ENCODE data around the gene TNFRSF11A.

The TNFRSF11A gene

GRCh38 chr18:62360805-62361204, 35.7 kb downstream of the TNFRSF11A start:
- in situ Hi-C loops (cut with HindIII; ENCODE audit: low sequenced_read_pairs): no loop called here
- TF ChIP-seq CTCF (IDR thresholded peaks at IDR 0.05; ENCODE audit: low read depth, low read length): no peak
- H3K4me3 ChIP-seq (ENCODE audit: low read depth, low read length): no peak overlapping the region
- DNase-seq (ENCODE audit: low read depth, low spot score): no peak

- no peak for DNase-seq (ENCODE audit: low read depth, low spot score)
- in situ Hi-C loops (cut with HindIII; ENCODE audit: low sequenced_read_pairs): no loop called here
- no peak for TF ChIP-seq CTCF (IDR thresholded peaks at IDR 0.05; ENCODE audit: low read depth, low read length)
- H3K4me3 ChIP-seq (ENCODE audit: low read depth, low read length): no peak overlapping the region
These were observed 36.2 kb downstream of the TNFRSF11A start for GRCh38 chr18:62361288-62361687.

- in situ Hi-C loops (cut with HindIII; ENCODE audit: low sequenced_read_pairs): no loop called here
- no peak overlapping the region for H3K4me3 ChIP-seq (ENCODE audit: low read depth, low read length)
- DNase-seq (ENCODE audit: low read depth, low spot score): no peak
- no peak for TF ChIP-seq CTCF (IDR thresholded peaks at IDR 0.05; ENCODE audit: low read depth, low read length)
These were observed 39.4 kb downstream of the TNFRSF11A start for GRCh38 chr18:62364558-62364957.

- no peak for DNase-seq (ENCODE audit: low read depth, low spot score)
- no peak for TF ChIP-seq CTCF (IDR thresholded peaks at IDR 0.05; ENCODE audit: low read depth, low read length)
- no peak overlapping the region for H3K4me3 ChIP-seq (ENCODE audit: low read depth, low read length)
- in situ Hi-C loops (cut with HindIII; ENCODE audit: low sequenced_read_pairs): no loop called here
These were observed 40.3 kb downstream of the TNFRSF11A start for GRCh38 chr18:62365420-62365819.

GRCh38 chr18:62366992-62367391, 41.9 kb downstream of the TNFRSF11A start:
- in situ Hi-C loops (cut with HindIII; ENCODE audit: low sequenced_read_pairs): no loop called here
- H3K4me3 ChIP-seq (ENCODE audit: low read depth, low read length): no peak overlapping the region
- TF ChIP-seq CTCF (IDR thresholded peaks at IDR 0.05; ENCODE audit: low read depth, low read length): no peak
- DNase-seq (ENCODE audit: low read depth, low spot score): no peak

- H3K4me3 ChIP-seq (ENCODE audit: low read depth, low read length): no peak overlapping the region
- DNase-seq (ENCODE audit: low read depth, low spot score): no peak
- TF ChIP-seq CTCF (IDR thresholded peaks at IDR 0.05; ENCODE audit: low read depth, low read length): no peak
- in situ Hi-C loops (cut with HindIII; ENCODE audit: low sequenced_read_pairs): no loop called here
These were observed 43.0 kb downstream of the TNFRSF11A start for GRCh38 chr18:62368100-62368499.

- in situ Hi-C loops (cut with HindIII; ENCODE audit: low sequenced_read_pairs): no loop called here
- no peak for DNase-seq (ENCODE audit: low read depth, low spot score)
- no peak for TF ChIP-seq CTCF (IDR thresholded peaks at IDR 0.05; ENCODE audit: low read depth, low read length)
- no peak overlapping the region for H3K4me3 ChIP-seq (ENCODE audit: low read depth, low read length)
These were observed 44.1 kb downstream of the TNFRSF11A start for GRCh38 chr18:62369129-62369644.
